Mesendoderm (in vitro differentiated cells): Measurements from ENCODE around the gene PRKD3.
A peak's percentile ranks its signal among the peaks of the same experiment; 100 is the strongest.

Source experiments
- DNase-seq: peaks from one replicate; pipeline ENCODE4 v3.0.0; 2013
- H2AK5ac ChIP-seq: 2 replicates; pipeline ENCODE4 v1.6.1; 2013; ENCODE audit warnings: low read length, inconsistent platforms
- H2BK120ac ChIP-seq: 2 replicates; pipeline ENCODE4 v1.6.1; 2013; ENCODE audit warnings: low read depth, mild to moderate bottlenecking, low read length, moderate library complexity, mixed read lengths
- H2BK15ac ChIP-seq: replicated peaks from 2 replicates; pipeline ENCODE4 v1.6.1; 2013; ENCODE audit warnings: low read depth, mild to moderate bottlenecking, moderate library complexity
- H2BK5ac ChIP-seq: 2 replicates; pipeline ENCODE4 v1.6.1; 2013; ENCODE audit warnings: low read length, inconsistent platforms
- H3K18ac ChIP-seq: 2 replicates; pipeline ENCODE4 v1.6.1; 2013; ENCODE audit warnings: mild to moderate bottlenecking, low read length, mixed read lengths
- H3K23ac ChIP-seq: one replicate; pipeline ENCODE4 v1.6.1; 2013; ENCODE audit warnings: low read length
- H3K27ac ChIP-seq: 2 replicates; pipeline ENCODE4 v1.5.1; 2013; ENCODE audit warnings: low read depth, mild to moderate bottlenecking, inconsistent platforms, low read length, moderate library complexity
- H3K27me3 ChIP-seq: 2 replicates; pipeline ENCODE4 v1.6.1; 2013; ENCODE audit warnings: low read length, control low read depth, mild to moderate bottlenecking, inconsistent platforms; ENCODE audit not compliant: insufficient read depth, poor library complexity
- H3K36me3 ChIP-seq: 2 replicates; pipeline ENCODE4 v1.6.1; 2013; ENCODE audit warnings: low read length, inconsistent platforms; ENCODE audit not compliant: control insufficient read depth, insufficient read depth
- H3K4ac ChIP-seq: one replicate; pipeline ENCODE4 v1.6.1; 2013; ENCODE audit warnings: low read depth, mild to moderate bottlenecking, low read length, moderate library complexity
- H3K4me1 ChIP-seq: 2 replicates; pipeline ENCODE4 v1.6.1; 2013; ENCODE audit warnings: low read depth, low read length, inconsistent platforms; ENCODE audit not compliant: control insufficient read depth
- H3K4me2 ChIP-seq: 2 replicates; pipeline ENCODE4 v1.6.1; 2013; ENCODE audit warnings: low read length
- H3K4me3 ChIP-seq: 2 replicates; pipeline ENCODE4 v1.5.1; 2013; ENCODE audit warnings: mild to moderate bottlenecking, low read length
- H3K56ac ChIP-seq: one replicate; pipeline ENCODE4 v1.6.1; 2013; ENCODE audit warnings: low read length
- H3K79me1 ChIP-seq: 2 replicates; pipeline ENCODE4 v1.6.1; 2013; ENCODE audit warnings: low read length, inconsistent platforms
- H3K79me2 ChIP-seq: 2 replicates; pipeline ENCODE4 v1.6.1; 2013; ENCODE audit warnings: mild to moderate bottlenecking, low read length; ENCODE audit not compliant: control insufficient read depth, insufficient read depth
- H3K9ac ChIP-seq: 2 replicates; pipeline ENCODE4 v1.6.1; 2013; ENCODE audit warnings: low read length, inconsistent platforms
- H4K5ac ChIP-seq: one replicate; pipeline ENCODE4 v1.6.1; 2013; ENCODE audit warnings: low read length
- H4K8ac ChIP-seq: one replicate; pipeline ENCODE4 v1.6.1; 2013; ENCODE audit warnings: low read depth, mild to moderate bottlenecking, control low read depth, low read length, moderate library complexity
- WGBS: extraction: QIAGEN DNeasy Blood & Tissue Kit; methylation state at CpG from one replicate; pipeline ENCODE4 v1.1.7; 2013; ENCODE audit warnings: low lambda C conversion rate, missing lambda C conversion rate; ENCODE audit not compliant: insufficient coverage; ENCODE audit errors: extremely low coverage; 5-methylcytosine and 5-hydroxymethylcytosine counted together

Gene PRKD3

GRCh38 chr2:37317746-37318145 is 6.9 kb downstream of the PRKD3 start:
- WGBS, result no CpG with 5 or more reads among the region's 1 CpG
- Histone ChIP-seq H3K27me3 (no peaks in the 10 kb centered on the region), H2BK5ac (no peak overlapping the region), H3K9ac (peak overlapping the region; percentile 6), H2BK15ac (no peak overlapping the region), H3K4me1 (peaks cover 11% of the 10 kb centered on the region), H4K5ac (no peak overlapping the region), H3K27ac (no peak overlapping the region), H2AK5ac (no peak overlapping the region), H3K79me2 (peaks cover 70% of the 10 kb centered on the region), H3K56ac (no peak overlapping the region), H3K4me2 (no peak overlapping the region), H2BK120ac (no peak overlapping the region), H3K4me3 (no peak overlapping the region), H3K4ac (no peak overlapping the region), H3K79me1 (peaks cover 2% of the 10 kb centered on the region), H3K18ac (no peak overlapping the region), H3K23ac (no peak overlapping the region), H4K8ac (no peak overlapping the region), H3K36me3 (no peaks in the 10 kb centered on the region)
- DNase-seq, result no peak

DNA sequence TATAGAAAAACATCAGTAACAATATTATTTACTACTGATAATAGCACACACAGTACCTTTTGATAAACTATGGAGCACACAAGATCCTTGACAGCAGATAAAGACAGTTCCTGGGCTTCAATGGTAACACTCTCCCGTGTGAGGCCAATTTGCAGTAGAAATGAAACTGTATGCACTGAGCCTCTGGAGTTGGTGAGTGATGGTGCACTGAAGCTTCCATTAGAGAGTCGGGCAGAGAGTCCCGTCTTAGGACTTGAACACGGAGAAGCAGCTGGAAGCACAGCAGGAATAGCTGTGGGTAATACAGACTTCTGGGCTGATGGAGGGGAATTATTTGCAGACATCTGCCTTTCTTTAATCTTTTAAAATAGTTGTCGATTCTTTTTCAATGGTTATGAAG is 8.5 kb downstream of the PRKD3 start:
- H3K4me3 ChIP-seq, result no peak overlapping the region
- DNase-seq, result no peak
- no peak overlapping the region for H4K5ac ChIP-seq
- H3K4me1 ChIP-seq, result peaks cover 8% of the 10 kb centered on the region
- no peaks in the 10 kb centered on the region for H3K36me3 ChIP-seq
- H2AK5ac ChIP-seq, result no peak overlapping the region
- H3K27ac ChIP-seq, result no peak overlapping the region
- no CpG with 5 or more reads among the region's 5 CpGs for WGBS
- no peak overlapping the region for H3K4ac ChIP-seq
- H2BK5ac ChIP-seq, result no peak overlapping the region
- no peak overlapping the region for H3K23ac ChIP-seq
- H2BK120ac ChIP-seq, result no peak overlapping the region
- H3K56ac ChIP-seq, result no peak overlapping the region
- no peak overlapping the region for H4K8ac ChIP-seq
- H3K18ac ChIP-seq, result no peak overlapping the region
- H3K9ac ChIP-seq, result no peak overlapping the region
- H3K27me3 ChIP-seq, result no peaks in the 10 kb centered on the region
- peaks cover 72% of the 10 kb centered on the region for H3K79me2 ChIP-seq
- no peak overlapping the region for H3K4me2 ChIP-seq
- H2BK15ac ChIP-seq, result no peak overlapping the region
- peaks cover 2% of the 10 kb centered on the region for H3K79me1 ChIP-seq

- Histone ChIP-seq H3K27me3 (no peaks in the 10 kb centered on the region), H4K8ac (no peak overlapping the region), H2BK15ac (no peak overlapping the region), H2AK5ac (no peak overlapping the region), H3K23ac (no peak overlapping the region), H3K4me1 (peaks cover 8% of the 10 kb centered on the region), H3K36me3 (no peaks in the 10 kb centered on the region), H3K27ac (no peak overlapping the region), H3K18ac (no peak overlapping the region), H3K4me3 (no peak overlapping the region), H3K4me2 (no peak overlapping the region), H3K9ac (no peak overlapping the region), H2BK5ac (no peak overlapping the region), H3K4ac (no peak overlapping the region), H3K79me2 (peaks cover 75% of the 10 kb centered on the region), H2BK120ac (no peak overlapping the region), H3K56ac (no peak overlapping the region), H3K79me1 (peaks cover 2% of the 10 kb centered on the region), H4K5ac (no peak overlapping the region)
- no peak for DNase-seq
- WGBS, result no CpG with 5 or more reads among the region's 3 CpGs
Observed at GRCh38 chr2:37315364-37315763, 9.3 kb downstream of the PRKD3 start.

GRCh38 chr2:37307500-37307899 is 17.1 kb downstream of the PRKD3 start:
- no peak for DNase-seq
- Histone ChIP-seq H3K56ac (no peak overlapping the region), H3K9ac (no peak overlapping the region), H3K4ac (no peak overlapping the region), H3K23ac (no peak overlapping the region), H2BK5ac (no peak overlapping the region), H3K79me1 (peaks cover 2% of the 10 kb centered on the region), H3K18ac (no peak overlapping the region), H3K4me1 (peaks cover 2% of the 10 kb centered on the region), H2BK120ac (no peak overlapping the region), H3K79me2 (peaks cover 71% of the 10 kb centered on the region), H2BK15ac (no peak overlapping the region), H3K4me2 (no peak overlapping the region), H2AK5ac (no peak overlapping the region), H4K5ac (no peak overlapping the region), H3K27me3 (no peaks in the 10 kb centered on the region), H3K36me3 (no peaks in the 10 kb centered on the region), H3K4me3 (no peak overlapping the region), H3K27ac (no peak overlapping the region), H4K8ac (no peak overlapping the region)
- no CpG with 5 or more reads among the region's 2 CpGs for WGBS

DNA sequence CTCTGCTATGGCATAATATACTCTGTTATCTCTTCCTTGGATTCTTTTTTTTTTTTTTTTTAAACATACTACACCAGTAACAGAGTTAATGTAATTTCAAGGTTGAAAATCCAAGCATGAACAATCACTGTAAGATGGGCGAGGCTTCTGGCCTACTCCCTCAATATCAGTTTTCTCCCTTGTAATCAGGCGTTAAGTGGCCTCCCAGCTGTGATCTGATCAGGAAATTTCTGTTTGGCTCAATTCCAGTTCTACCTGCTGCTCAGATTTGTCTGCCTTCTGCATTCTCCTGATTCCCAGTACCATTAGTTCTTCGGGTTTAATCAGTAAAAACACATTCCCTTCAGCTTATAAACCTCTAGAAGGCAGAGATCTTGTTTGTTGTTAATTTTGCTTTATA is 18.6 kb downstream of the PRKD3 start:
- no peak overlapping the region for H4K5ac ChIP-seq
- no peak overlapping the region for H2BK5ac ChIP-seq
- no peak overlapping the region for H3K4ac ChIP-seq
- no peak overlapping the region for H3K27ac ChIP-seq
- peak; percentile 78 for DNase-seq
- no peak overlapping the region for H2BK15ac ChIP-seq
- no peak overlapping the region for H3K9ac ChIP-seq
- peaks cover 70% of the 10 kb centered on the region for H3K79me2 ChIP-seq
- WGBS, result no CpG with 5 or more reads among the region's 3 CpGs
- no peak overlapping the region for H4K8ac ChIP-seq
- H3K79me1 ChIP-seq, result peaks cover 4% of the 10 kb centered on the region
- no peaks in the 10 kb centered on the region for H3K27me3 ChIP-seq
- H2BK120ac ChIP-seq, result no peak overlapping the region
- H3K36me3 ChIP-seq, result no peaks in the 10 kb centered on the region
- H3K56ac ChIP-seq, result no peak overlapping the region
- peaks cover 8% of the 10 kb centered on the region for H3K4me1 ChIP-seq
- no peak overlapping the region for H3K23ac ChIP-seq
- H2AK5ac ChIP-seq, result no peak overlapping the region
- H3K4me2 ChIP-seq, result no peak overlapping the region
- no peak overlapping the region for H3K4me3 ChIP-seq
- H3K18ac ChIP-seq, result no peak overlapping the region

GRCh38 chr2:37302701-37303252 is 21.9 kb downstream of the PRKD3 start:
- H3K56ac ChIP-seq, result no peak overlapping the region
- H3K27me3 ChIP-seq, result no peaks in the 10 kb centered on the region
- no peak overlapping the region for H3K4me3 ChIP-seq
- no peak overlapping the region for H3K23ac ChIP-seq
- H2BK5ac ChIP-seq, result no peak overlapping the region
- H4K8ac ChIP-seq, result no peak overlapping the region
- no peaks in the 10 kb centered on the region for H3K36me3 ChIP-seq
- no peak overlapping the region for H2AK5ac ChIP-seq
- WGBS, result no CpG with 5 or more reads among the region's 9 CpGs
- H2BK120ac ChIP-seq, result no peak overlapping the region
- no peak overlapping the region for H2BK15ac ChIP-seq
- H3K9ac ChIP-seq, result no peak overlapping the region
- no peak overlapping the region for H3K4me2 ChIP-seq
- no peak overlapping the region for H4K5ac ChIP-seq
- H3K27ac ChIP-seq, result no peak overlapping the region
- H3K79me1 ChIP-seq, result peaks cover 6% of the 10 kb centered on the region
- H3K4me1 ChIP-seq, result peaks cover 8% of the 10 kb centered on the region
- H3K4ac ChIP-seq, result no peak overlapping the region
- peaks cover 69% of the 10 kb centered on the region for H3K79me2 ChIP-seq
- H3K18ac ChIP-seq, result no peak overlapping the region
- DNase-seq, result peak; percentile 43
